ENCODE measurements around the gene AMOT. TPM values are rescaled to one million over a fixed set of nuclear protein-coding genes. Genes with fewer than 3 reads are reported as not detected.

Gene AMOT
- total and polyA plus RNA-seq, 10 of the 15 experiments (the other 5 are each of a cell fraction or from before 2014, with no cell fraction given), result 0.92 to 14.5 (median 2.9) TPM

- TF ChIP-seq BHLHE40 (IDR thresholded peaks at IDR 0.05; ENCODE audit: borderline replicate concordance in 1 of 2, low read depth in 2 of 2, low read length in 1 of 2), result no peak
- TF ChIP-seq RCOR1 (conservative IDR thresholded peaks at IDR 0.05; ENCODE audit: low read depth, low read length), result no peak
- no peak for TF ChIP-seq HDGF (IDR thresholded peaks at IDR 0.05)
- TF ChIP-seq NBN (IDR thresholded peaks at IDR 0.05), result no peak
- TF ChIP-seq SREBF1 (IDR thresholded peaks at IDR 0.05; ENCODE audit: low read length), result no peak
These were observed 636 bp upstream of the AMOT start (continued) for GRCh38 chrX:112841114-112841819.

DNA sequence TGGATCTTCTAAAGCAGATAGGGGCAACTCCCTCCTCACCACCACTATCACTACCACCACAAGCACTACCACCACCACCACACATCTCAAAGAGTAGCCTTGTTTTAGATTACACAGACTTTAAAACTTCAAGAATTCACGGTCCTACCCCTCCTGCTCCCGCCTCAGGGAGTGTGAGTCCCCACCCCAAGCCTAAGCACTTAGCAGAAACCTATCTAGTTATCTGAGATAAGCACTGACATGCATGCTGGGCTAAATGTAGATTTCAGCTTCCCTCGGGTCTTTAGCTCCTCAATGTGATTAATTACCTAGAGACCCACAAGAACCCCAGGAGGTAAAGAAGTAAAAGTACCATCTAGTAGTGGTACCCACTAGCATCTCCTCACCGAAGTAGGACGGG, 775 bp downstream of the AMOT start:
- ChIA-PET POLR2A (no interaction called here), SMC1A (ENCODE audit: uncharacterized antibody, unreplicated experiment) (no interaction called here), RAD21 (ENCODE audit: unreplicated experiment) (no interaction called here), CTCF (interaction anchor here (1.2 kb wide), 1 partner anchor 11 kb away, joined by 3 read pairs; no protein-coding TSS in a partner anchor)
- H3K36me3 ChIP-seq (ENCODE audit: control insufficient read depth in 2 of 2, insufficient read depth in 2 of 2, low read length in 1 of 2), result no peaks in the 10 kb centered on the region
- intact Hi-C loops (cut with micrococcal nuclease; ENCODE audit: unreplicated experiment) (loop anchor here (5.0 to 10.0 kb wide), 2 partner anchors 75 to 163 kb away; partner anchors contain the start of gene LHFPL1), in situ Hi-C loops (cut with MboI) (loop anchor here (10.0 kb wide), 1 partner anchor 195 kb away; no protein-coding TSS in a partner anchor)
- TSS peak; percentile 60 for BruUV-seq (replicated peaks)
- H4K20me1 ChIP-seq (ENCODE audit: control insufficient read depth, insufficient read depth), result no peaks in the 10 kb centered on the region
- H3K9me3 ChIP-seq (replicated peaks; ENCODE audit: control insufficient read depth, insufficient read depth, low read length), result no peaks in the 10 kb centered on the region
- WGBS (ENCODE audit: insufficient coverage, insufficient replicate concordance, low lambda C conversion rate, missing lambda C conversion rate), result 39% methylated on average over 5 of the region's 5 CpGs
- no peaks in the 10 kb centered on the region for H3K27me3 ChIP-seq (replicated peaks in 1 of 2; ENCODE audit: control insufficient read depth in 2 of 2, insufficient read depth in 2 of 2, low read length in 1 of 2)
- peak overlapping the region; percentile 28 for H3K4me2 ChIP-seq (ENCODE audit: control insufficient read depth, insufficient read depth)
- H3K79me2 ChIP-seq (ENCODE audit: control insufficient read depth, insufficient read depth, low read length), result no peaks in the 10 kb centered on the region
- peaks cover 3% of the 10 kb centered on the region; the same call in 1 of the 2 replicates for H3K4me1 ChIP-seq (ENCODE audit: control insufficient read depth, insufficient read depth, low read length)
- ATAC-seq, result no peak; the same call in 2 of the 3 replicates
- no peak overlapping the region for H2AFZ ChIP-seq (ENCODE audit: control insufficient read depth, low read depth, low read length)
- no peak overlapping the region for H3K27ac ChIP-seq (ENCODE audit: control insufficient read depth, insufficient read depth)
- no peak for DNase-seq (ENCODE audit: low read depth, low spot score)
- no peak for FAIRE-seq
- H3K4me3 ChIP-seq, result peak overlapping the region; percentile 80
- H3K9ac ChIP-seq (ENCODE audit: control insufficient read depth, insufficient read depth, low read length), result peak overlapping the region; percentile 24; the same call in 1 of the 2 replicates
- TF ChIP-seq, protein P1, sequence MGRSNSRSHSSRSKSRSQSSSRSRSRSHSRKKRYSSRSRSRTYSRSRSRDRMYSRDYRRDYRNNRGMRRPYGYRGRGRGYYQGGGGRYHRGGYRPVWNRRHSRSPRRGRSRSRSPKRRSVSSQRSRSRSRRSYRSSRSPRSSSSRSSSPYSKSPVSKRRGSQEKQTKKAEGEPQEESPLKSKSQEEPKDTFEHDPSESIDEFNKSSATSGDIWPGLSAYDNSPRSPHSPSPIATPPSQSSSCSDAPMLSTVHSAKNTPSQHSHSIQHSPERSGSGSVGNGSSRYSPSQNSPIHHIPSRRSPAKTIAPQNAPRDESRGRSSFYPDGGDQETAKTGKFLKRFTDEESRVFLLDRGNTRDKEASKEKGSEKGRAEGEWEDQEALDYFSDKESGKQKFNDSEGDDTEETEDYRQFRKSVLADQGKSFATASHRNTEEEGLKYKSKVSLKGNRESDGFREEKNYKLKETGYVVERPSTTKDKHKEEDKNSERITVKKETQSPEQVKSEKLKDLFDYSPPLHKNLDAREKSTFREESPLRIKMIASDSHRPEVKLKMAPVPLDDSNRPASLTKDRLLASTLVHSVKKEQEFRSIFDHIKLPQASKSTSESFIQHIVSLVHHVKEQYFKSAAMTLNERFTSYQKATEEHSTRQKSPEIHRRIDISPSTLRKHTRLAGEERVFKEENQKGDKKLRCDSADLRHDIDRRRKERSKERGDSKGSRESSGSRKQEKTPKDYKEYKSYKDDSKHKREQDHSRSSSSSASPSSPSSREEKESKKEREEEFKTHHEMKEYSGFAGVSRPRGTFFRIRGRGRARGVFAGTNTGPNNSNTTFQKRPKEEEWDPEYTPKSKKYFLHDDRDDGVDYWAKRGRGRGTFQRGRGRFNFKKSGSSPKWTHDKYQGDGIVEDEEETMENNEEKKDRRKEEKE (IDR thresholded peaks at IDR 0.05), result no peak
- TF ChIP-seq TBL1XR1 (IDR thresholded peaks at IDR 0.05; ENCODE audit: low read depth, low read length) (no peak), FOS (IDR thresholded peaks at IDR 0.05; ENCODE audit: borderline replicate concordance, extremely low read depth, insufficient read length) (no peak), YBX1 (IDR thresholded peaks at IDR 0.05) (no peak), ZBTB40 (IDR thresholded peaks at IDR 0.05; ENCODE audit: borderline replicate concordance) (no peak), WRNIP1 (IDR thresholded peaks at IDR 0.05; ENCODE audit: borderline replicate concordance, low read depth, low read length) (no peak), SP1 (IDR thresholded peaks at IDR 0.05; ENCODE audit: low read depth, low read length) (no peak)
